GM19193 (cell line): ENCODE measurements around the gene ZNF157.

Experiments used
- POLR2A ChIP-seq: IDR thresholded peaks from 4 replicates; pipeline ENCODE4 v1.6.1; 2011; ENCODE audit not compliant: insufficient read depth, insufficient read length; ENCODE audit errors: extremely low read depth

The ZNF157 gene

DNA sequence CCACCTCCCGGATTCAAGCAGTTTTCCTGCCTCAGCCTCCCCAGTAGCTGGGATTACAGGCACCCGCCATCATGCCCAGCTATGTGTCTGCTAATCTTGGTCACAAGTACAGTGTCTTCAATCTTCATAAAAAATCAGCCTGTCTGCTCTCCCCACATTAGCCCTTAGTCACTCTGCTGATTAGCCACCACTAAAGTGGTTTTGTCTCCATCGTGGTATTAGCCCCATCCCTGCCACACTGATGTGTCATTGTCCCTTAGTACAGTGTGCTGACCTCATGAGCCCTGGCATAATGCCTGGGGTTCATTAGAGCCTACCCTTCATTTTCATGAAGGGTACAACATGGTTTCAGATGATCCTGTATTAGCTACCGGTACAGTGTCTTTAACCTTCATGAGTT lies 49.9 kb downstream of the ZNF157 start:
- no peak for TF ChIP-seq POLR2A

DNA sequence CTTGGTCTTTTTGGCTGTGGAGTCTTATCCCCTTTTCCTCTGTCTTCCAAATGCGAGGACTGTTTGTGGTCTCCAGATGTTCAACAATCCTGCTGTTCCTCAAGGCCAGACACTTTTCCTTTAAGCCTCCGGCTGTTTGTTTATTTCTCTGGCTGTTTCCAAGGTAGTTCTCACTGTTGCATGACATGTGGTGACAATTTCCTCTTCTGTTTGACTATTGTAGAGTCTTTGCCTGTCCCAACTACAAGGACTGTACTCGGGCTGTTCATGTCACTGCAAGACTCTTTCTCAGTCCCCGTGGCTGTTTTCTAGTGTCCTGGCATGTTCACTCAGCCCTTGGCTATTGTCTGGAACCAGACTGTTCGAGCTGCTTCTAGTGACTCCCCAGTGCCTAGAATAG lies 50.6 kb downstream of the ZNF157 start:
- TF ChIP-seq POLR2A = no peak

DNA sequence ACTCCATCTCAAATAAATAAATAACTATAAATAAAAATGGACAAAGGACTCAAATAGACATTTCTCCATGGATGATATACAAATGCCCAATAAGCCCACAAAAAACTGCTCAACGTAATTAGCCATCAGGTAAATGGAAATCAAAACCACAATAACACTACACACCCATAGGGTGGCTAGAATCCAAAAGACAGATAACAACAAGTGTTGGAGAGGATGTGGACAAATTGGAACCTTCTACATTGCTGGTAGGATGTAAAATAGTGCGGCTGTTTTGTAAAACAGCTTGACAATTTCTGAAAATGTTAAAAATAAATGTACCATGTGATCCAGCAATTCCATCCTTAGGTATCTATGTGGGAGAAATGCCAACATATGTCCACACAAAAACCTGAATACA lies 52.1 kb downstream of the ZNF157 start:
- no peak for TF ChIP-seq POLR2A

DNA sequence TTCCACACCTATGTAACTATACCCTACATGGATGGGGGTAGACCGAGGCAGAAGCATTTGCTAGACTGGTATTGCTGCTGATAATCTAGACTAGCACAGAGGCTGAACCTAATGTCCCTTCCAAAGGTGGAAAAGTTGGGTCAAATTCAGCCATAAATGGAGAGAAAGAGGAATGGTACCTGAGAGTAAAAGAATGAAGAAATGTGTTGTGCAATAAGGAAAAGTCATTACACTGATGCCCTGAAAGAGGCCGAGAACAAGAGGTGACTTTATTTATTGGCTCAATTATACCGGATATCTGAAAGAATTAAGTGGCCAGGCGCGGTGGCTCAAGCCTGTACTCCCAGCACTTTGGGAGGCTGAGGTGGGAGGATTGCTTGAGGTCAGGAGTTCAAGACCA lies 60.5 kb downstream of the ZNF157 start:
- TF ChIP-seq POLR2A = no peak

DNA sequence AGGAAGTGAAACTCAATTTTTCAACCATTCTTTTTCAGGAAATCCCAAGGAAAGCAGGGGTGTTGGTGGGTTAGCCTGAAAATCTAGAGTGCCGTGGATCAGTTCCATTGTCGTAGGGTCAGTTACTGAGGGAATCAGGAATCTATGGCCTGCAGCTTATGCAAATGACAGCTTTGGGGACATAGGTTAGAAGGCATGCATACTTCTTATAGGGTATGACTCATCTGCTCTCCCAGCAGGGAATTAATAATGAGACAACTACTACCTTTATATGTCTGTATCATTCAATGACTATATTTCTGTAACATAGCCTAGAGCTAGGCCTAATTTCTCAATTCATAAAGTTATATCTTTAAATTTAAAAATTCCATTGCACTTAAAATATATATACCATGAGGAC lies 76.1 kb downstream of the ZNF157 start:
- TF ChIP-seq POLR2A = no peak

DNA sequence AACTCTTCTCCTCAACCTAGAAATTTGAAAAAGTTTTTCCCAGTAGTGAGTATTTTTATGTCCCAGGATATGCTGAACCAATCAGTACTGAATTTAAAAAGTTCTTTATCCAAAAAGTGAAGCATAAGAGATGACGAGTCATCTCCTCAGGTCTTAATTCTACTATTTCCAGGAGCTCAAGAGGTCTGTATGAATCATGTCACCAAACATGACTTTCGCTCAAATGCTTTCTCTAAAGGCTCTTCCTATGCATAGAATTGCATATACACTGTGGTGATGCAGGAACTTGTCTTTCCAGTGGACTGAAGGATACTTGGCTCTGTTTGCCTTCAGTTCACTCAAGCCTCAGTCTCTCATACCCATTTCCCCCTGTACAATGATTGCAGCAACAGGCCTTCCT lies 76.6 kb downstream of the ZNF157 start:
- no peak for TF ChIP-seq POLR2A

DNA sequence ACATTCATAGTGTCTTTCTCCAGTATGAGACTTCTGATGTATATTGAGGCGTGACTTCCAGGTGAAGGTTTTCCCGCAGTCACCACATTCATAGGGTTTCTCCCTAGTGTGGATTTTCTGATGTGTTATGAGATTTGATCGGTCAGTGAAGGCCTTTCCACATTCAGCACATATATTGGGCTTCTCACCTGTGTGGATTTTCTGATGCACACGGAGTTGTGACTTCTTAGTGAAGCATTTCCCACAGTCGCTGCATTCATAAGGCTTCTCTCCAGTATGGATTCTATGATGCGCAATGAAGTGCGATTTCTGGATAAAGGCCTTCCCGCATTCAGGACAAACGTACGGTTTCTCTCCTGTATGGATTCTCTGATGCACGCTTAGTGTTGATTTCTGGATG lies 77.2 kb downstream of the ZNF157 start:
- TF ChIP-seq POLR2A = no peak

DNA sequence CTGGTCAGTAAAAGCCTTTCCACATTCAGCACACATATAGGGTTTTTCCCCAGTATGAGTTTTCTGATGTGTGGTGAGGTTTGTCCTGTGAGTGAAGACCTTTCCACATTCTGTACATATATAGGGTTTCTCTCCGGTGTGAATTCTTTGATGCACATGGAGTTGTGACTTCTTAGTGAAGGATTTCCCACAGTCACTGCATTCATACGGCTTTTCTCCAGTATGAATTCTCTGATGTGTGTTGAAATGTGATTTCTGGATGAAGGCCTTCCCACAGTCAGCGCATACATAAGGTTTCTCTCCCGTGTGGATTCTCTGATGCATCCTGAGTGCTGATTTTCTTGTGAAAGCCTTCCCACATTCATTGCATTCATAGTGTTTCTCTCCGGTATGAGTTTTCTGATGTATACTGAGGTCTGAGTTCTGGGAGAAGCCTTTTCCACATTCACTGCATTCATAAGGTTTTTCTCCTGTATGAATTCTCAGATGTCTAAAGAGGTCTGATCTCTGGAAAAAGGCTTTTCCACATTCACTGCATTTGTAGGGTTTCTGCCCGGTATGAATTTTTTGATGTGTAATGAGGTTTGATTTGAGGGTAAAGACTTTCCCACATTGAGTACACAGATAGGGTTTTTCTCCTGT lies 77.9 kb downstream of the ZNF157 start:
- TF ChIP-seq POLR2A = no peak

DNA sequence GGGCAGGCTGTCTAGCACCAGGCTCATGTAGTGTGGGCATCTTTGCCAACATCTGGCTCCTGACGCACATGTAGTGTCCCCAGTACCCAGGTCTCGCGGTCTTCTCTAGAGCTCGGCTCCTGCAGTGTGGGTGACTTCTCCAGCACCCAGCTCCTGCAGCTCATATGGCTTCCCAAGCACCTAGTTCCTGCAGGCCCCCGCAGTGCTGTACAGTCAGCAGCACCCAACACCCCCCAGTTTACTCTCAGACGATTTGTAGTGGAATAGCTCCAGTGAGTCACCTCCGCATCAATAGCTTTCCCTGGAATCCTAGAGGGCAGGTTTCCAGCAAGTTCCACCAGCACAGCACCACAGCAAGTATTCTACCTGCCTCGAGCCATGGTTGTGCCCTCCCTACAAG lies 81.7 kb downstream of the ZNF157 start:
- no peak for TF ChIP-seq POLR2A

DNA sequence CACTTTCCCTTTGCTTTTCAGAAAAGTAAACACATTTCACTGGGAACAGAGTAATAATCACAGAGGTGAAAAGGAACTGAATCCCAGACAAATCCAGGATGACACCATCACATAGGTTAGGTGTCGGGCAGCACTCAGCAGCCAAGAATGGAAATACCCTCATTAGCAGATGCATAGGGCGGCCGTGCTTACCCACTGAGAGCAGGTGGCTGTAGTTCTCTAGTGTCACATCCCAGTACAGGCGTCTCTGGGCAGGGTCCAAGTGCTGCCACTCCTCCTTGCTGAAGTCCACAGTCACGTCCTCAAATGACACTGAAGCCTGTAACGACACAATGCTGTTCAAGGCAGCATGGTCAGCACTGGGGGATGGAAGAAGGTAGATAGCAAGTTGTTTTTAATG lies 85.7 kb downstream of the ZNF157 start:
- TF ChIP-seq POLR2A = no peak

DNA sequence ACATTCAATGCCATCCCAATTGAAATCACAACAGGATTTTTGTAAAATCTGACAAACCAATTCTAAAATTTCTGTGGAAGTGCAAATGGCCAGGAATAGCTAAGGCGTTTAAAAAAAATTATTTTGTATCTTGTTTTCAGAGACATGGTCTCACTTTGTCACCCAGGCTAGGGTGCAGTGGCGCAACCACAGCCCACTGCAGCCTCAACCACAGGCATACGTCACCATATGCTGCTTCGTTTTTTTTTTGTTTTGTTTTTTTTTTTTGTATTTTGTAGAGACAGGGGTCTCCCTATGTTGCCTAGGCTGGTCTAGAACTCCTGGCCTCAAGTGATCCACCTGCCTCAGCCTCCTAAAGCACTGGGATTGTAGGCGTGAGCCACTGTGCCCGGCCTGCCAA lies 88.2 kb downstream of the ZNF157 start:
- no peak for TF ChIP-seq POLR2A

DNA sequence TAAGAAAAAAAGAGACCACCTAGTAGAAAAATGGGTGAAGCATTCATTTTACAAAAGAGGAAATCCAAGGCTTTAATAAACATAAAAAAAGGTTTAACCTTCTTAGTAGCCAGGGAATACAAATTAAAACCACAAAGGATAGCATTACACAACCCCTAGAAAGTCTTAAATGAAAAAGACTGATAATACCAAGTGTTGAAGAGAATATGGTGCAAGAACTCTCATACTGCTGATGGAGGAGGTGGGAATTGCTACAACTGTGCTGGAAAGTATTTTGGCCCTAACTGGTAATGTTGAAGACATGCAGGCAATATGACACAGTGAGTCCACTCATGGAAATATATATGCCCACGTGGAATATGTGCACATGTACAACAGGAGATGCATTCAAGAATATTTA lies 90.2 kb downstream of the ZNF157 start:
- no peak for TF ChIP-seq POLR2A
